GM18517 (cell line): ENCODE results near the gene HLA-G.
"Not testable (repeated sequence)": the region's sequence is repeated elsewhere in the genome, so short reads cannot be mapped to it uniquely, and the experiment has no call there.

Experiments used
- ATAC-seq: cut with Tn5 transposase; IDR thresholded peaks from one replicate; pipeline ENCODE4 v1.9.1; 2021; ENCODE audit warnings: mild to moderate bottlenecking, moderate library complexity; ENCODE audit not compliant: unreplicated experiment

Gene HLA-G

DNA sequence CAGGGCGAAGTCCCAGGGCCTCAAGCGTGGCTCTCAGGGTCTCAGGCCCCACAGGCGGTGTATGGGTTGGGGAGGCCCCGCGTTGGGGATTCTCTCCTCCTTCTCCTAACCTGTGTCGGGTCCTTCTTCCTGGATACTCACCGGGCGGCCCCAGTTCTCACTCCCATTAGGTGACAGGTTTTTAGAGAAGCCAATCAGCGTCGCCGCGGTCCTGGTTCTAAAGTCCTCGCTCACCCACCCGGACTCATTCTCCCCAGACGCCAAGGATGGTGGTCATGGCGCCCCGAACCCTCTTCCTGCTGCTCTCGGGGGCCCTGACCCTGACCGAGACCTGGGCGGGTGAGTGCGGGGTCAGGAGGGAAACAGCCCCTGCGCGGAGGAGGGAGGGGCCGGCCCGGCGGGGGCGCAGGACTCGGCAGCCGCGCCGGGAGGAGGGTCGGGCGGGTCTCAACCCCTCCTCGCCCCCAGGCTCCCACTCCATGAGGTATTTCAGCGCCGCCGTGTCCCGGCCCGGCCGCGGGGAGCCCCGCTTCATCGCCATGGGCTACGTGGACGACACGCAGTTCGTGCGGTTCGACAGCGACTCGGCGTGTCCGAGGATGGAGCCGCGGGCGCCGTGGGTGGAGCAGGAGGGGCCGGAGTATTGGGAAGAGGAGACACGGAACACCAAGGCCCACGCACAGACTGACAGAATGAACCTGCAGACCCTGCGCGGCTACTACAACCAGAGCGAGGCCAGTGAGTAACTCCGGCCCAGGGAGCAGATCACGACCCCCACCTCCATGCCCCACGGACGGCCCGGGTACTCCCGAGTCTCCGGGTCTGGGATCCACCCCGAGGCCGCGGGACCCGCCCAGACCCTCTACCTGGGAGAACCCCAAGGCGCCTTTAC, at the start of gene HLA-G:
HLA-G (plus strand) TSS at position 247 of the 892 bp plus-strand sequence; CDS start at position 267, 20 bp downstream.
- no peak for ATAC-seq

DNA sequence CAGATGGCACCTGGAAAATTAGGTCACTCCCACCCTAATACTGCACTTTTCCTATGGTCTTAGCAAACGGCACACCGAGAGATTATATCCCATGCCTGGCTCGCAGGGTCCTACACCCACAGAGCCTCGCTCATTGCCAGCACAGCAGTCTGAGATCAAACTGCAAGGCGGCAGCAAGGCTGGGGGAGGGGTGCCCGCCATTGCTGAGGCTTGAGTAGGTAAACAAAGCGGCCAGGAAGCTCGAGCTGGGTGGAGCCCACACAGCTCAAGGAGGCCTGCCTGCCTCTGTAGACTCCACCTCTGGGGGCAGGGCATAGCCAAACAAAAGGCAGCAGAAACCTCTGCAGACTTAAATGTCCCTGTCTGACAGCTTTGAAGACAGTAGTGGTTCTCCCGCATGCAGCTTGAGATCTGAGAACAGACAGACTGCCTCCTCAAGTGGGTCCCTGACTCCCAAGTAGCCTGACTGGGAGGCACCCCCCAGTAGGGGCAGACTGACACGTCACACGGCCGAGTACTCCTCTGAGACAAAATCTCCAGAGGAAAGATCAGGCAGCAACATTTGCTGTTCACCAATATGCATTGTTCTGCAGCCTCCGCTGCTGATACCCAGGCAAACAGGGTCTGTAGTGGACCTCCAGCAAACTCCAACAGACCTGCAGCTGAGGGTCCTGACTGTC, 47.5 kb upstream of the HLA-G start:
- ATAC-seq, result not testable (repeated sequence)

DNA sequence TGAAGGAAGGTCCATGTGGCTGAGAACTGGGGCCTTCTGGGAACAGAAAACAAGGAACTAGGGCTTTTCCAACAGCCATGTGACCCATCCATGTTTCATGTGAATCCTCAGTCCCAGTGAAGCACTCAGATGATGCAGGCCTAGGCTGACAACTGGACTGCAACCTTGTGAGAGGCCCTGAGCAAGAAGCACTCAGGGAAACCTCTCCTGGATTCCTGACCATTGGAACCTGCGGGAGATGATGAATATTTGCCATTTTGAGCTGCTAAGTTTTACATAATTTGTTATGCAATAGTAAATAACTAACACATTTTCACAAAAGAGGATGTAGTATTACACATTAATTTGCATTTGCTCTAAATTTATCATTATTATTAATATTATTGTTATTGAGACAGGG, 38.4 kb upstream of the HLA-G start:
- ATAC-seq, result no peak

DNA sequence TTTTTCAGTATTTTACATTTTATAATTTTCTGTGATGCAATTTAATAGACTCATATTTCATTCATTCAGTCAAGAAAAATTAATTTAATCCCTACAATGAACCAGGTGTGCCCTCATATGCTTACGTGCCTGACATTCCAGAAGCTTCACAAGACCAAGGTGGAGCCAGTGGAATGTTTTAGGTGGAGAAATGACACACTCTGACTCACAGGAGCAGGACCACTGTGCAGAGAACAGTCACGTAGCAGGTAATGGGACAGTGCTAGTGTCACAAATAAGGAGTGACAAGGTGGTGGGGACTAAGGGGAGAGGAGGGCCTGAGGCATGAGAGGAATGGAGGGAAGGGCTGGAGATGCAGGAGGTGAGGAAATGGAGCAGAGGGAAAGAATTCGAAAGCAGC, 37.0 kb upstream of the HLA-G start:
- ATAC-seq, result no peak

DNA sequence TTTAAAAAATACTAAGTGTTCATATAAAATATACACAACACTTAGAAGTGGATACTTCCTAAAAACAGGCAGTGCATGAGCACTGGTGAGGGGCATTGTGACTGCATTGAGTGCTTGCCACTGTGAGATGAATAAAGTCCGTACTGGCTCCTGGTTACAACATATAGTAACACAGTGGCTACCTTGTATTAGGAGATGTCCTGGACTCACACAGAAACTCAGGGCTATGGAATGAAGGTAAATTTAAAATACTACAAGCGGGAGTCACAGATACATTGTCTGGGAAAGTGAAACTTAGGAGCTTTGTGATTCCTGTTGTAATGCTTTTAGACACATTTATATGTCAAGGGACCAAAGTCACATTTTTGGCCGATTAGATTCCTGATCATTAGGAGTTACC, 36.5 kb upstream of the HLA-G start:
- no peak for ATAC-seq

DNA sequence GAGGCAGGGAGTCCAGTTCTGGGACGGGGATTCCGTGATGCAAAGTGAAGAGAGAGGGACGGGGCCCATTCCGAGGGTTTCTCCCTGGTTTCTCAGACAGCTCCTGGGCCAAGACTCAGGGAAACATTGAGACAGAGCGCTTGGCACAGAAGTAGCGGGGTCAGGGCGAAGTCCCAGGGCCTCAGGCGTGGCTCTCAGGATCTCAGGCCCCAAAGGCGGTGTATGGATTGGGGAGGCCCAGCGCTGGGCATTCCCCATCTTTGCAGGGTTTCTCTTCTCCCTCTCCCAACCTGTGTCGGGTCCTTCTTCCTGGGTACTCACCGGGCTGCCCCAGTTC, 35.9 kb upstream of the HLA-G start:
- no peak for ATAC-seq

DNA sequence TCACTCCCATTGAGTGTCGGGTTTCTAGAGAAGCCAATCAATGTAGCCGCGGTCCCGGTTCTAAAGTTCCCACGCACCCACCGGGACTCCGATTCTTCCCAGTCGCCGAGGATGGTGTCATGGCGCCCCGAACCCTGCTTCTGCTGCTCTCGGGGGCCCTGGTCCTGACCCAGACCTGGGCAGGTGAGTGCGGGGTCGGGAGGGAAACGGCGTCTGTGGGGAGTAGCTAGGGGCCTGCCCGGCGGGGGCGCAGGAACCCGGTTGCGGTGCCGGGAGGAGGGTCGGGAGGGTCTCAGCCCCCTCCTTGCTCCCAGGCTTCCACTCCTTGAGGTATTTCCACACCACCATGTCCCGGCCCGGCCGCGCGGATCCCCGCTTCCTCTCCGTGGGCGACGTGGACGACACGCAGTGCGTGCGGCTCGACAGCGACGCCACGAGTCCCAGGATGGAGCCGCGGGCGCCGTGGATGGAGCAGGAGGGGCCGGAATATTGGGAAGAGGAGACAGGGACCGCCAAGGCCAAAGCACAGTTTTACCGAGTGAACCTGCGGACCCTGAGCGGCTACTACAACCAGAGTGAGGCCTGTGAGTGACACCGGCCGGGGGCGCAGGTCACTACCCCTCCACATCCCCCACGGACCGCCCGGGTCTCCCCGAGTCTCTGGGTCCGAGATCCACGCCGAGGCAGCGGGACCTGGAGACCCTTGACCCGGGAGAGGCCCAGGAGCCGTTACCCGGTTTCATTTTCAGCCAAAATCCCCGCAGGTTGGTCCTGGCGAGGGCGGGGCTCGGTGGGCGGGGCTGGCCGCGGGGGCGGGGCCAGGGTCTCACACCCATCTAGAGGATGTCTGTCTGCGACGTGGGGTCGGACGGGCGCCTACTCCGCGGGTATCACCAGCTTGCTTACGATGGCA, 35.2 kb upstream of the HLA-G start:
- ATAC-seq, result no peak

DNA sequence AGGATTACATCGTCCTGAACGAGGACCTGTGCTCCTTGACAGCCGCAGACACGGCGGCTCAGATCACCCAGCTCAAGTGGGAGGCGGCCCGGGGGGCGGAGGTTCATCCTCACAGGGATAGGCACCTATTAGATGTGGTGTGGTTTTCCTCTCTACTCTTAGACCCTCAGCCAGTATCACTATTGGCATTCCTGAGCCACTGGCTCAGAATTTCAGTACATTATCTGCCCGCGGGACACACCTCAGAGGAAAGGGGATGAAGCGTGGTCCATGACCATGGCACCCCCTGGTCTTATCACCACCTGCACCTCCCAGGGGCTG, 34.6 kb upstream of the HLA-G start:
- ATAC-seq, result no peak

DNA sequence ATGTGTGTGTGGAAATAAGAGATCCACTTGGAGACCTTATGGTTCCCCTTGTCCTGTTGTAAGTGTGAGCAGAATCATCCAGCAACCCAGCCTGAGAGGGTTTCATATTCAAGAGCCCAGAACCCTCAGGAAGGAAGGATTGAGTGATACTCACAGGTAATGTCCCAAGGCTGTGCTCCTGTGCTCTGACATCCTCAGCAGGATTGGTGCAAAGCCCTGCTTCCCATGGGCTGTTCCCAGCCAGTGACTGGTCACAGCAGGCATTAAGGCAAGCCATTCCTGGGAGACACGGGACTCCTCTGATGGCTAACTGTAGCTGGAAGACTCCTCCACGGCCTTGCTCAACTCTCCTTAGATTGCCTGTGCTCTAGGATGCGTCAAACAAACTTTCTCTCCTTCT, 33.8 kb upstream of the HLA-G start:
- no peak for ATAC-seq

DNA sequence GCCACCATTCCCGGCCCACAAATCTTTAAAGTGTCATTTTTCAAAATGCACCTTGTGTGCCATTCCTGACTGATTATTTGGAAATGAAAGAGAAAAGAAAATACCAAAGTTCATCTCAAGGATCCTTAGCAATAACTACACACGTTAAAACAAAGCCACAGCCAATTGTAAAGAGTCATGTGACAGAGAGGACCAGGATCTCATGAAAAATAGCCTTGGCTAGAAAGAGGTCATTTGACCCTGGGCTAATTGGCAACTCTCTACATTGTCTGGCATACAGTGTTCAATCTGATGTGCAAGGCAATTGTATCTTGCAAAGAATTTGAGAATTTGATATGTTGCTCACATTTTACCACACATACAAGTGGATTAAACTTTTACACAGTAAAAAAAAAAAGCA, 31.6 kb upstream of the HLA-G start:
- ATAC-seq, result no peak

DNA sequence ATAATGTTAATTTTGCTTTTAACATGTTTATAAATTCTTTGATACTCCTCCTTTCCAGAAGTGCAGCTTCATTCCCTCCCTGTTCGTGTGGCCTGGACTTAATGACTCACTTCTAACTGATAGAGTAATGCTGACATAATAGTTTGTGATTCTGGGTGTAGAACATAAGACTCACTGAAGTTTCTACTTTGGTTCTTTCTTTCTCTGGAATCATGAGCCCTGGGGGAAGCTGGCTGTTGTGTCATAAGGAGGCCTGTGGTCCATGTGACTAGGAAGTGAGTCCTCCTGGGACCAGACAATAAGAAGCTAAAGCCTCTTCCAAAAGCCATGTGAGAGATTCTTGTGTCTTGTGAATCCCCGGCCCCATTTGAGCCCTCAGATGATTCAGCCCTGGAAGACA, 30.5 kb upstream of the HLA-G start:
- no peak for ATAC-seq

DNA sequence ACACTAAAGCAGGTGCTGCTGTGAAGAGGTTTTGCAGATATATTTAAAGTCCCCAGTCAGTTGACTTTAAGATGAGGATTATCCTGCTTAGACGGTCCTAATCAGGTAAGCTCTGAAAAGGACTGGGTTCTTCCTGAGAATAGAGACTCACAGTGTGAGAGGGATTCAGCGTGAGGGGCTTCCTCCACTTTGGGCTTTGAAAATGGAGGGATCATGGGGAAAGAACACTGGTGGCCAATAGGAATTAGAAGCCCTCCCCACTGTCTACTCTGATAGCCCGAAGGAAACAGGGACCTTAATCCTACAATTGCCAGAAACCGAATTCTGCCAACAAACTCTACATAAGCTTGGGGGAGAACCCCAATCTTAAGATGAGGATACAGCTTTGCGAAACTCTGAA, 29.7 kb upstream of the HLA-G start:
- ATAC-seq, result no peak

DNA sequence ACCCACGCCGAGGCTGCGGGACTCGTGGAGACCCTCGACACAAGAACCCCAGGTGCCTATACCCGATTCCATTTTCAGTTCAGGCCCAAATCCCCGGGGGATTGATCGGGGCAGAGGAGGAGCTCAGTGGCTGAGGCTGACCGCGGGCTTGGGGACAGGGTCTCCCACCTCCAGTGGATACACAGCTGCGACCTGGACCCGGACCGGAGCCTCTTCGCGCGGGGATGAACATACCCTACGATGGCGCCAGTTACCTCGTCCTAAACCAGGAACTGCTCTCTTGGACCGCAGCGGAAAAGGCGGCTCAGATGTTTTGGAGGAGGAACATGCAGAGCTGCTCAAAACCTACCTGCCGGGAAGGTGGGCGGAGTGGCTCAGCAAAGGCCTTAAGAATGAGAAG, 27.4 kb upstream of the HLA-G start:
- no peak for ATAC-seq

DNA sequence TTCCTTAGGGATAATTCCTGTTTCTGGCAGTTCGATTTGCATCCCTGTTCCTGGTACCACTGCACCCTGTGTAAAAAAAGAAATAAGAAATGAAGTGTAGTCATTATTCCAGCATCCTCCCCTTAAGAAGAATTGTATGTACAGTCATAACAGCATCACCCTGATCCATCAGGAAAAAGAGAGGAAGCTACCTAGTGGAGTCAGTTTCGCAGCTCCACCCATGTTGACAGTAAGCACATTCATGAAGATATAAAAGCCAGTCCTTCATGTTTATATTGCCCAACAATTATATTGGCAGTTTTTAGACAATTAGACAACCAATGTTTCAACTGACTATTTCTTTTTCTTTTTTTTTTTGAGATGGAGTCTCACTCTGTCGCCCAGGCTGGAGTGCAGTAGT, 21.2 kb upstream of the HLA-G start:
- no peak for ATAC-seq

DNA sequence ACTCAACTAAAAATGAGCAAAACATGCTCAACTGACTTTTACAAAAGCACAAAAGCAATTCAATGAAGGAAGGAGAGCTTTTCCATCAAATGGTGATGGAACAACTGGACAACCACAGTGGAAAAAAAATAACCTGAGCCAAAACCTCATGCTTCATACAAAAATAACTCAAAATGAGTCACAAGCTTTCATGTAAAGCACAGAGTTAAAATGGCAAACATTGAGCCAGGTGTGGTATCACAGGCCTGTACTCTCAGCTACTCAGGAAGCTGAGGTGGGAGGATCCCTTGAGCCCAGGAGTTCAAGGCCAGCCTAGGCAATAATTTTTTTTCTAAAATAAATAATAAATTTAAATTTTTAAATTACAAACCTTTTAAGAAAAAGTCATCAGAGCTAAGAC, 18.4 kb upstream of the HLA-G start:
- ATAC-seq, result no peak

DNA sequence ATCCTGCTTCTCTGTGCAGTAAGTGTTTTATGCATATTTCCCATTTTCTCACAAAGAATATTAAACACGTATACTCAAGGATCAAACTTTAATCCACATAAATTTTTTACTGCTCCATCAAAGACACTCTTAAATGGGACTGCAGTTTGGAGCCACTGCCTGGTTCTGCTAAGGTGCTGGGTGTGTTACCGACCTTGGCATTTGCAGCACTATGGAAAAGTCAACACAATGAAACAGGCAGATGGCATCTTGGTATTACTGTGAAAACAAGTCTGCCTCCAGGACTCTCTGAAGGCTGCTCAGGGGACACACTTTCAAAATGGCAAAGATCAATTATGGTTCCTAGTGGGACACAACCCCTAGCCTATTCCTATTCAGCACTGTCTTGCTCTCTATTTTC, 17.3 kb upstream of the HLA-G start:
- ATAC-seq, result no peak

DNA sequence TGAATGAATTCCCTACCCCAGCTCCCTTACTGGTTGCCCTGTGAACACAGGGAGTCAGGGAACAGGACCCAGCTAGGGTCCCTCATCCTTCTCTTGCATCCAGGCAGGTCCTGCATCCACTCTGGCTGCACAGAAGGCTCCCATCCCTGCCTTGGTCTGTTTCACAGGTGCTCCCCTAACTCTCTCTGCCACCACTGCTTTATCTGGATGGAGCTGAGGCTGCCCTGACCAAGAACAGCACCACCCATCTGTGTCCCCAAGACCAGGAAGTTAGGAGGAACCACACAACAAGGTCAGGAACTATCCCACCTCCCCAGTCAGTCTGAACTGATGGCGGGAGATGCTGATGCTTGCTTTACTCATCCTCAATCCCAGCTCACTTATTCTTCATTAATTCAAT, 16.2 kb upstream of the HLA-G start:
- ATAC-seq, result no peak

DNA sequence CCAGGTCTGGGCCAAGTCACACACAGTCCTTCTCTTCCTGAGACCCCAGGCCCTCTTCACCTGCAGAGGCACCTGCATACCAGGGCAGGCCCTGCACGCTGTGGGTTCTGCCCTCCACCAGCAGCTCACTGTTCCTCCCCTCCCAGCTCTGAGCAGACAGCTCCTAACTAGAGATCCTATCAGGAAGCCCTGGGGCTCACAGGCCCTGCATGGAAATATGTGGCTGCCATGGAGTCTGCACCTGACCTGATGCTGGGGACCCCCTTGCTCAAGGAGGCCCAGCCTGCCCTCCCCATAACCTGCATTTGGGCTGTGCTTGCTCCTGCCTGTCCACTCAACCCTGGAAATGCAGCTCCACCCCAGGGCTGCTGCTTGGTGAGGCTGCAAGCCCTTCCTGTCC, 14.6 kb upstream of the HLA-G start:
- ATAC-seq, result no peak

DNA sequence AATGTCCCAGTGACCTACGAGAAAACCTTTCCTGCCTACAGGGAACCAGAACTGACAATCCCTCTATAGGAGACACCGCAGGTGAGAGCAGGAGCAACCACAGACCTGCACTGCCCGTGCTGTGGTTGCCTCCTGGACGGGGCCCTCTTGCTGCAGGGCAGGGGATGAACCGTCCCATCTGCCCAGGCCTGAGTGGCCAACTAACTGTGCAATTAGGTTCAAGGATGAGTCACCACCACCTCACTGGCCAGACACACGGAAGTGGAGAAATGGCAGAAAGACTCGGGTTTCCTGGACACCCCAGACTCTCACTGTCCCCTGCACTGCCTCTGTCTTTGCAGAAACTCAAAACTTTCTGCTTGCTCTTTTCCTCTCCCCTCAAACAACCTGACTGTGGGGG, 13.8 kb upstream of the HLA-G start:
- no peak for ATAC-seq

DNA sequence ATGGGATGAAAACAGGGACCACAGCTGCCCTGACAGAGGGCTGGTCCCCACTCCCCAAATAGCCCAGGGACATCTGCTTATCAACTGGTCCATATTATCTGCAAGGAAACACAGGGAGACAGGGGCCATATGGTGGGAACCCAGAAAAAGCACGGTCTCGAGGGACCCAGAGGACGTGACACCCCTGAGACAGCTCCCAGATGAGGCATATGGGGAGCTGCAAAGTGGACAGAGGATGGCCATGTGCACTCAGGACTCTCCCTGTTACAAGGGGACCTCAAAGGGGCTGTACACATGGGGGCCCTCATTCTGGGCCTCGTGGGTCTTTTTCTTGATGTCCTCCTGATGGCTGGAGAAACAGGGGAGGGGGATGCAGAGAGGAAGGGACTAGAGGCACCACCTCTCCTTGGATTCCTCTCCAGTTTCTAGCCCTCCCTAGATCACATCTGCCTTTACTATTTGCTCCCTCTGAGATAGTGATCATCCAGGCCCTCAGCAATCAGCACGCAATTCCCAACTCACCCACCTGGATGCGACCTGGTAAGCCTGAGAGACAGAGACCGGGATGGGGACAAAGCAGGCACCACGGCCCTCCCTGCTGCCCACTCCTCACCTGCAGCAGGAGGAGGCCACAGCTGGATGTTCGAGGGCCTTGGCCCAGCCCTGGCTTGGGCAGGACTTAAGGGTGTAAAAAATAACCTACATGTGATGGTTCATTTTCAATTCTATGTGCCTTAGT, 13.1 kb upstream of the HLA-G start:
- no peak for ATAC-seq

DNA sequence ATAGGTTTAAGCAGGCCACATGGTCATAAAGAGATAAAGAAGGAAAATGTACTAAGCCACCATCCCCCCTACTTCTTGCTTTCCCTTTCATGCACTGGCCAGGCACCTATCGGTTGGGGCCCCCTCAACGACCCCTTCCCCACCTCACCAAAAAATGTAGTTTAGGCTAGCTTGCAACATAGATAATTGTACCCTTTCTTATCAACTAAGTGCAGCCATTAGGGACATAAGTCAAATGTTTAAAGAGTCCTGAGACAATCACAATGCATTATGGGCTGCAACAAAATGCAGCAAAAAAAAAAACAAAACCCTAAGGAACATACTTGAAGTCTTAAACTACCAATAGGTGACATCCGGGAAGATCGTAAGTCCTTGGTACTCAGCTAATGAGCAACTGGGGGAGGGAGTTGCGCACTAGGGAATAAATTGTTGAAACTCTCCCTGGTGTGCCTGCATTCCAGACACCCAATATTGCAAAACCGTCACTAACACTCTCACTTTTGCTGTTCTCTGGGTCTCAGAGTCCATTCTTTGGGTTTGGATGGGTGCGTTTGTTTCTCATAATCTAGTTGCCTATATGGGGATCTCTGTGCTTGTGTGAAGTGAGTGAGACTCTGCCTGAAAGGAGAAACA, 12.4 kb upstream of the HLA-G start:
- ATAC-seq, result no peak
